ENCODE data around the gene MYO1D.

The MYO1D gene

DNA sequence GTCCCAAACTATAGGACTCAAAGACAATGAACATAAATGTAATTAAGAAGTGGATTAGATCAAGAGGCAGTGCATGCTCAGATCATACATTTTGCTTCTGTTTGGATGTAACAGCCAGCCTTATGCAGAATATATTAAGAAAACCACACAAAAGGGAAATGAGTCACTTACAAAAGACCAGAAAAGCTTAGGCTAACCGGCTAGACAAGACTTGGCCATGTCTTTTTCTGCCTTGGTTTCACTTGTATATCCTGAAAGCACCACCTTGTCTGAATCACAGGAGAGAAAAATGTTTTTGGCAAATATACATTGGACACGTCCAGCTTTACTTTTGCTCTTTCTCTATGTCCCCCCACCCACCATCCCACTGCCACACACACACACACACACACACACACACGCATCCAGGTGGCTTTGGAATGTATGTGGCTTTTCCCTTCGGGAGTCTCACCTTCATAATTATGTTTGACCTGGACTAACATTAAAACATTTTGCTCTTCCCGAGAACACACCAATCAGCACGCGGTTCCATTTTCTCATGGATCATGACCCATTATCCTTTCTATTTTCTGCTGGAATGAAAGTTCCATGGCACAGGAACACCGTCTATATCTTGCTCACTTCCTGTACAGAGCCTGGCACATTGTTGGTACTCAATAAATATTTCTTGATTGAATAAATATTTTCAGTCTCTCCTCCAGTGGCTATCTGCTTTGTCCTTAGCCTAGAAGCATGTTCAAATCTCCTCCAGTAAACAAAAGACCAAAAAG, 325.6 kb downstream of the MYO1D start:
- CTCF ChIA-PET, result interaction anchor here (0.7 to 1.0 kb wide), 2 partner anchors 10 to 96 kb away, joined by 3 read pairs; no protein-coding TSS in a partner anchor
- no peak for DNase-seq (ENCODE audit: extremely low spot score)
- TF ChIP-seq SP1 (IDR thresholded peaks at IDR 0.05) (no peak), ELF4 (IDR thresholded peaks at IDR 0.05) (no peak), FOXK2 (IDR thresholded peaks at IDR 0.05) (no peak), HDGF (IDR thresholded peaks at IDR 0.05; ENCODE audit: borderline replicate concordance) (no peak), LEF1 (IDR thresholded peaks at IDR 0.05; ENCODE audit: borderline replicate concordance) (no peak), FOXA1 (IDR thresholded peaks at IDR 0.05) (no peak), FOXM1 (IDR thresholded peaks at IDR 0.05; ENCODE audit: borderline replicate concordance) (no peak), ZNF384 (IDR thresholded peaks at IDR 0.05) (no peak), CTBP1 (IDR thresholded peaks at IDR 0.05; ENCODE audit: borderline replicate concordance) (no peak), SUZ12 (IDR thresholded peaks at IDR 0.05) (no peak), BHLHE40 (IDR thresholded peaks at IDR 0.05; ENCODE audit: borderline replicate concordance) (no peak), L3MBTL2 (conservative IDR thresholded peaks at IDR 0.05) (no peak), ARNT (IDR thresholded peaks at IDR 0.05) (no peak), TARDBP (IDR thresholded peaks at IDR 0.05) (no peak), NFRKB (IDR thresholded peaks at IDR 0.05) (no peak)
- TF ChIP-seq, protein P1, sequence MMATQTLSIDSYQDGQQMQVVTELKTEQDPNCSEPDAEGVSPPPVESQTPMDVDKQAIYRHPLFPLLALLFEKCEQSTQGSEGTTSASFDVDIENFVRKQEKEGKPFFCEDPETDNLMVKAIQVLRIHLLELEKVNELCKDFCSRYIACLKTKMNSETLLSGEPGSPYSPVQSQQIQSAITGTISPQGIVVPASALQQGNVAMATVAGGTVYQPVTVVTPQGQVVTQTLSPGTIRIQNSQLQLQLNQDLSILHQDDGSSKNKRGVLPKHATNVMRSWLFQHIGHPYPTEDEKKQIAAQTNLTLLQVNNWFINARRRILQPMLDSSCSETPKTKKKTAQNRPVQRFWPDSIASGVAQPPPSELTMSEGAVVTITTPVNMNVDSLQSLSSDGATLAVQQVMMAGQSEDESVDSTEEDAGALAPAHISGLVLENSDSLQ (IDR thresholded peaks at IDR 0.05), result no peak
- POLR2A ChIA-PET, result interaction anchor here (0.7 kb wide), 1 partner anchor 375 kb away, joined by 4 read pairs; no protein-coding TSS in a partner anchor

DNA sequence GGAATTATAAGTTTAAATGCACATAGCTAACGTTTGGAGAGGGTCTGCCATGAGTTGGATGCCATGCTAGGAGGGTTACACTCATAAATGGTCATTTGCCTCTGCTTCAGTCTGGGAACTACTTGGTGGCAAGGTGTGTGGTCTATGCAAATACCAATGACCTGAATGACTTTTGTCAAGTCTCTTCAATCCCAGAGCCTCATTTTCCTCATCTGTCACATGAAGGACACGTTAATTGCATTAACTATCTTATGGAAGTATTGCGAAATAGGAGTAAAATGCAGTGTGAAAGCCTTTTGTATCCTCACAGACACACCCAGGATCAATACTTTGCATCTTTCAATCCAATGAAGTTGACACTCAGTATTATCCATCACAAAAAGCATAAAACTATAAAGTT, 327.4 kb downstream of the MYO1D start:
- ChIA-PET CTCF (interaction anchor here (0.8 kb wide), 1 partner anchor 10 kb away, joined by 5 read pairs; no protein-coding TSS in a partner anchor), POLR2A (no interaction called here)
- DNase-seq (ENCODE audit: extremely low spot score), result no peak
- TF ChIP-seq FOXA1 (IDR thresholded peaks at IDR 0.05), result no peak
- no peak for TF ChIP-seq ARNT (IDR thresholded peaks at IDR 0.05)
- no peak for TF ChIP-seq TARDBP (IDR thresholded peaks at IDR 0.05)
- no peak for TF ChIP-seq SP1 (IDR thresholded peaks at IDR 0.05)

DNA sequence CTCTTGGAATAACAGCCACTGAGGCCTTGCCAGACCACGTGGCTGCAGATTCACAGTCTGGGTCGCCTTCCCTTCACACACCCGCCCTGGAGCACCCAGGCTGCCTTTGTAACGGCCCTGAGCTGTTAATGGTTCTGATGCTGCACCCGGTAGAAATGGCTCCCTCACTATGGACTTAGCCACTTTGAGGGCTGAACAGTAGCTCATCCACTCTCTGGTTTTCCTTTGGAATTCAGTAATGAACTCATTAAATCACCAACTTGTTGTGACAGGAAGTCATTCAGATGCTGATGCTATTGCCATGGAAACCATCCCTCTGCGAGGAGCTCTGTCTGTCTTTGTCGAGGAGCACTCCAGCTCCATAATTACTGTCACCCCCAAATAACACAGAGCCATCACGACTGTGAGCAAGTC, 330.9 kb downstream of the MYO1D start:
- POLR2A ChIA-PET, result no interaction called here
- no peak for DNase-seq (ENCODE audit: extremely low spot score)
- CTCF ChIA-PET, result interaction anchor here (0.6 kb wide), 1 partner anchor 8 kb away, joined by 3 read pairs; no protein-coding TSS in a partner anchor
- TF ChIP-seq TARDBP (IDR thresholded peaks at IDR 0.05), result no peak
- TF ChIP-seq LEF1 (IDR thresholded peaks at IDR 0.05; ENCODE audit: borderline replicate concordance), result no peak
- TF ChIP-seq SP1 (IDR thresholded peaks at IDR 0.05), result no peak
- no peak for TF ChIP-seq FOXA1 (IDR thresholded peaks at IDR 0.05)
- TF ChIP-seq FOXM1 (IDR thresholded peaks at IDR 0.05; ENCODE audit: borderline replicate concordance), result no peak
- no peak for TF ChIP-seq CTBP1 (IDR thresholded peaks at IDR 0.05; ENCODE audit: borderline replicate concordance)
- no peak for TF ChIP-seq BHLHE40 (IDR thresholded peaks at IDR 0.05; ENCODE audit: borderline replicate concordance)
- TF ChIP-seq L3MBTL2 (conservative IDR thresholded peaks at IDR 0.05), result no peak
- no peak for TF ChIP-seq ARNT (IDR thresholded peaks at IDR 0.05)

DNA sequence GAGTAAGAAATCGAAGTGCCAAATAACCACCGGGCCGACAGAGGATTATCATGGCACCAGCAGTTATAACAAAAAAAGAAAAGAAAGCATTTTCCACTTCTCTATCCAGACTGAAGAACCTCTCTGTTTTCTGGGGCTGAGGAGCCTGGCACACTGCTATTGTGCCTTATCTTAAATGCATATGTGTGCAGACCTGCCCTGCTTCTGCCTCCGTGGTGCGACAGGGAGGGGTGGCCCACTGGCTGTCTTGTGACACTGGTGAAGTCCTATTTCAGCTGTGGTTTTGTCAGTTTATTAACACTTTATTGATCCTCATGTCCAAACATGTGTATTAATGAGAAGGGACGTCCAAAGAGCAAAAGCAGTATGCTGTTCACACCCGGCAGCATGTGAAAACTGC, 334.7 kb downstream of the MYO1D start:
- TF ChIP-seq HDGF (IDR thresholded peaks at IDR 0.05; ENCODE audit: borderline replicate concordance) (no peak), TARDBP (IDR thresholded peaks at IDR 0.05) (no peak), L3MBTL2 (conservative IDR thresholded peaks at IDR 0.05) (no peak), SUZ12 (IDR thresholded peaks at IDR 0.05) (no peak), CTBP1 (IDR thresholded peaks at IDR 0.05; ENCODE audit: borderline replicate concordance) (no peak)
- no peak for DNase-seq (ENCODE audit: extremely low spot score)
- POLR2A ChIA-PET, result no interaction called here
- CTCF ChIA-PET, result no interaction called here

DNA sequence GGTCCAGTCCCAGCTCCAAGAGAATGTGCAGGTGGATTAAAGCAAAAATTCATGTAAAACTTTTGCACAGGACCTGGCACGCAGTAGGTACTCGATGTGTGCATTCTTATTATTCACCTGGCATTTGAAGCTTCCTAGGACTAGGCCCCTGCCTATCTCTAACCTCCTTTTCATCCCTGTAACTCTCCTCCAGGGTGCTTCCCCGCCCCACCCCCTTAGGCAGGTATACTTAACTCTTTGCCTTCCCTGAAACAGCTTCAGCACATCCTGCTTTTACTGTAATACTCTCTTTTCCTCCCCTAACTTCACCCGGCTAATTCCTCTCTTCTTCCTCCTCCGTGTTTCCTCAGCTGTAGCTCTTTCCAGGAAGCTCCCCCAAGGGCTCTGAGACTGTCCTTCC, 335.3 kb downstream of the MYO1D start:
- ChIA-PET CTCF (interaction anchor here (1.0 kb wide), 1 partner anchor 9 kb away, joined by 3 read pairs; no protein-coding TSS in a partner anchor), POLR2A (no interaction called here)
- DNase-seq (ENCODE audit: extremely low spot score), result no peak
- no peak for TF ChIP-seq ZNF384 (IDR thresholded peaks at IDR 0.05)
- no peak for TF ChIP-seq SP1 (IDR thresholded peaks at IDR 0.05)
- no peak for TF ChIP-seq ELF4 (IDR thresholded peaks at IDR 0.05)
- TF ChIP-seq NFRKB (IDR thresholded peaks at IDR 0.05), result no peak
- no peak for TF ChIP-seq FOXM1 (IDR thresholded peaks at IDR 0.05; ENCODE audit: borderline replicate concordance)
- TF ChIP-seq ARNT (IDR thresholded peaks at IDR 0.05), result no peak
- no peak for TF ChIP-seq FOXK2 (IDR thresholded peaks at IDR 0.05)
- no peak for TF ChIP-seq L3MBTL2 (conservative IDR thresholded peaks at IDR 0.05)
- no peak for TF ChIP-seq SUZ12 (IDR thresholded peaks at IDR 0.05)
- no peak for TF ChIP-seq HDGF (IDR thresholded peaks at IDR 0.05; ENCODE audit: borderline replicate concordance)
- TF ChIP-seq, protein P1 (IDR thresholded peaks at IDR 0.05), result no peak
- no peak for TF ChIP-seq LEF1 (IDR thresholded peaks at IDR 0.05; ENCODE audit: borderline replicate concordance)

DNA sequence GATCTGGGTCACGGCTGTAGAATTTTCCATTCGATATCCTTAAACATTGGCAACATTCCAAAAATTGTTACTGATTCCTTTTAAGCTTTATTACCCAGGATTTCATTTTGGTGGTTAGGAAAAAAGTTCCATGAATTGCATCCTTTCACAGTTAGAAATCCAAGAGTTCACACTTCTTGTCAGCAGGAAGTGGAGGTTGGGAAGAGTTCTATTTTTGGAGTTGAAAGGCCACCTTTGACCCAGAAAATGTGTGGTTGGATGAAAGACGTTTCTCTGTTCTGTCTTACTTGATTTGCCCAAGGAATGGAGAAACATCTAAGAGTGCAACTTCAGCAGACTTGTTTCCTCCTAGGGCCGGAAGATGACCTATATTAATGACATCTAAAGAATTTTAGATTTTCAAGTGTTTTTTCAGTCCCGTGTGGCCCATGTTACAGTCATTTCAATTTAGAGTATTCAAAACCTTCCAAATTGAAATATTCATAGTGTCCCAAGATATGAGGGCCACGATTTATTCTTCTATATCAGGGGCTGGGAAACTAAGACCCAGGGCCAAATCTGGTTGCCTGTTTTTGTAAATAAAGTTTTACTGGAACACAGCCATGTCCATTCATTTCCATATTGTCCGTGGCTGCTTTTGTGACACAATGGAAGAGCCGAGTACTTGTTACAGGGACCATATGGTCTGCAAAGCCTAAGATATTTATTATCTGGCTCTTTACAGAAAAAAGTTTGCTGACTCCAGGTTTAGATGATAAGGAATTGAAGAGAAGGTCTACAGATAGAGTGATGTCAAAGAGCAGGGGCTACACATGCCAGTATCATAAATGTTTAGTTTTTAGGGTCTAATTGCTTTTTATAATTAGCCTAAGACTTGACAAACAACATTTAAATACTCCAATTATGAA, 339.9 kb downstream of the MYO1D start:
- DNase-seq (ENCODE audit: extremely low spot score), result no peak
- ChIA-PET POLR2A (no interaction called here), CTCF (no interaction called here)
- no peak for TF ChIP-seq FOXM1 (IDR thresholded peaks at IDR 0.05; ENCODE audit: borderline replicate concordance)
- no peak for TF ChIP-seq HDGF (IDR thresholded peaks at IDR 0.05; ENCODE audit: borderline replicate concordance)
- TF ChIP-seq FOXK2 (IDR thresholded peaks at IDR 0.05), result no peak
- no peak for TF ChIP-seq LEF1 (IDR thresholded peaks at IDR 0.05; ENCODE audit: borderline replicate concordance)
- no peak for TF ChIP-seq ZNF384 (IDR thresholded peaks at IDR 0.05)
- no peak for TF ChIP-seq CTBP1 (IDR thresholded peaks at IDR 0.05; ENCODE audit: borderline replicate concordance)
